Measurements from ENCODE around the gene PLS3.
"Not testable (repeated sequence)": the region's sequence is repeated elsewhere in the genome, so short reads cannot be mapped to it uniquely, and the experiment has no call there.

Gene PLS3

DNA sequence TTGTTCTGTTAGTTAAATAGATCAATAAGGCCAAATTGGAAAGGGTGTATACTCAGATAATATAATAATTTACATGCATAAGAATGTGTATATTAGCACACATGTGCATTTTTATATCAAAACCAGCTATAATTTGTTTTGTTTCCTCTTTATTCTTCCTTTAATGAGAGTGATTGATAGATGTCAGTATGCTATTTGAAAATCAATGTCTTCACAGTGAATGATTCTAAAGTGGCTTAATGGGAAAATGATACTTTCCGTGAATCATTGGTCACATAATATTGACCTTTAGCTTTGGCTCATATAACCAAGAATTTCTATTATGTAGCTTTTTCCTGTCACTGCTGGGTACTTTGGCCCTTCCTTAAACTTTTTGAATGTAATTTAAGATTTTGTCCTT is 48.6 kb downstream of the PLS3 start:
- no peak for DNase-seq (ENCODE audit: low spot score)

DNA sequence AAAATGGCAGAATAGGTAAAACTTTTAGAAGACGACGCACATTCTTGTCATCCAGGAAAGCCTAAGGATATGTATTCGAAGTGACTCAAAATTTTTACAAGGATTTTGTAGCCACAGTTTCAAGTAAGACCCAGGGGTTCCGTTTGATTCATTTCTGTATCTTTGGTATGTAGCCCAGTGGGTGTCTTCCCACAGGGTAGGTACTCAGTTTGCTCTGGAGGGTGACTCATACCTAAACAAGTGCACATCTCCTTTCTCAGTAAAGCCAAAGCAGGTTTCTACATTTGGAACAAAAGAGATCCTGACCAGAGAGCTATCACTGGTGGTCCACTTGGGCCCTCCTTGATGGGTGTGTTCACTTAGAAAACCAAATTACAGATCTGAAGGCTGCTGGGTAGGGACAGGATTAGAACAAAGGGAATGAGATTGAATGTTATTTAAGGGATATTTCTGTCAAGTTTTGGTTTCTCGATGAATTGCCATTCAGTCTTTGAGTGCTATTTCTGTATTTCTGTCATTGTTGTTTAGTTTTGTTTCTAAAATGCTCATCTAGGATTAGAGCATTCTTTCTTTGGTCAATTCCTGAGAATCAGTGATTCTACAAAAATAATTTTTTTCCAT is 56.1 kb downstream of the PLS3 start:
- DNase-seq (ENCODE audit: low spot score): peak; percentile 2

GRCh38 chrX:115622534-115622933 is 61.6 kb downstream of the PLS3 start:
- no peak for DNase-seq (ENCODE audit: low spot score)

DNA sequence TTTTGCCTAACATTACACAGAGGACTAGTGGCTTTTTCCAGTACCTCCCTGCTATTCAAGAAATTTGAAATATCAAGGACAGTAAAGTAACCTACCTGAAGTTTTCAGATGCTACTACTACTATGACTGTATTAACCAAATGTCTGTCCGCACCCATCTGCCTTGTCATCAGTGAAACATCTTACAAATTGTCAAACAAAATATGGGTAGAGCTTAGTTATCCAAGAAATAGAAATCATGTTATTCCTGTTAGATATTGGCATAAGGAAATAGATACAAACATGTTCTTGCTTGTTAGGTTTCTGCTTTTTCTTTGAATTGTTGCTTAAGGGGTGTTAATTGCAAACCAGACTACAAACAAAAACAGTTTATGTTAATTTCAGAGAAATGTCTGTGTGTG is 63.9 kb downstream of the PLS3 start:
- DNase-seq (ENCODE audit: low spot score): no peak

DNA sequence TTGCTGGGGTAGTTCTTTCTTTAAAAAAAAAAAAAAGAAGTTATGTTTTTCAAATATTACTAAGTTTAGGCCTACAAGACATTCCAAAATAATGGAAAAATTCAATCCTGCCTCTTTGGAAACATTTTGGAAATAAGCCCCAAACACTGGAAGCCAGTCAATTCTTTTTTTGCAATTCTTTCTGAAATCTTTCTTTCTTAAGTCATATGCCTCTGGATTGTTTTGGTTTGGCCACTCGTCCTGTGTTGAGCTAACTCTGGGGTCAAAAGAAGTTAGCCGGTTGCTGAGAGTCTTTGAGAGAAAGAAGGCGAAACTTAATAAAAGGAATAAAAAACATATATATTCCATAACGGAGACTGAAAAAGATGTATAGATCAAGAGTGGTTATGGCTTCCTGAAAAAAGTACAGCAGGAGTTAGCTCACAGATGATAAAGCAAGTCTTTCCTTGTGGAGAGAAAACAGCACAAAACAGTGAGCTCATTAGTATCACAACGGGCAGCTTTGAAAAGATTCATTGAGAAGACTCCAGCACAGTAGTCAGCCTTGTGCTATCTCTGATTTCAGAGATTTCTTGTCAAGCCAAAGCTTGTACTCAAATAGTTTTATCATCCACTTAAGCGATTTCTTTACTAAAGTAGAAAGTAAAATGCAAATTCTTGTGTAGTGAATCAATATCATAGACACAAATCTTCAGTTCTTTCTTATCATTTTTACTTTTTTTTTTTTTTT is 64.8 kb downstream of the PLS3 start:
- no peak for DNase-seq (ENCODE audit: low spot score)

- DNase-seq (ENCODE audit: low spot score): no peak
Observed at GRCh38 chrX:115630204-115630603, 69.2 kb downstream of the PLS3 start.

GRCh38 chrX:115632455-115632854 is 71.5 kb downstream of the PLS3 start:
- DNase-seq (ENCODE audit: low spot score): no peak

GRCh38 chrX:115633397-115633796 is 72.4 kb downstream of the PLS3 start:
- not testable (repeated sequence) for DNase-seq (ENCODE audit: low spot score)

- no peak for DNase-seq (ENCODE audit: low spot score)
Observed at GRCh38 chrX:115639334-115639880, 78.4 kb downstream of the PLS3 start.

GRCh38 chrX:115642311-115642710 is 81.3 kb downstream of the PLS3 start:
- DNase-seq (ENCODE audit: low spot score): no peak

- DNase-seq (ENCODE audit: low spot score): peak; percentile 12
Observed at GRCh38 chrX:115642895-115643530, 82.0 kb downstream of the PLS3 start.

DNA sequence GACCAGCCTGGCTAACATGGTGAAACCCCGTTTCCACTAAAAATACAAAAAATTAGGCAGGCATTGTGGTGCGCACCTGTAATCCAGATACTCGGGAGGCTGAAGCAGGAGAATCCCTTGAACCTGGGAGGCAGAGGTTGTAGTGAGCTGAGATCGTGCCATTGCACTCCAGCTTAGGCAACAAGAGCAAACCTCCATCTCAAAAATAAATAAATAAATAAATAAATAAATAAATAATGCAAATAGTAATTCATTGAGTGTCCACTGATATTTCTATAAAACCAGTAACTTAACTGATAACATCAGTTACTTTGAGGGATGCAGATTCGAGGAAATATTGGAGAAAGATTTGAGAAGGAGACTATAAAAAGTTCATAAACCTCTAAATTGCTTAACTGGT is 83.4 kb downstream of the PLS3 start:
- not testable (repeated sequence) for DNase-seq (ENCODE audit: low spot score)

GRCh38 chrX:115649461-115650063 is 88.6 kb downstream of the PLS3 start:
- no peak for DNase-seq (ENCODE audit: low spot score)

DNA sequence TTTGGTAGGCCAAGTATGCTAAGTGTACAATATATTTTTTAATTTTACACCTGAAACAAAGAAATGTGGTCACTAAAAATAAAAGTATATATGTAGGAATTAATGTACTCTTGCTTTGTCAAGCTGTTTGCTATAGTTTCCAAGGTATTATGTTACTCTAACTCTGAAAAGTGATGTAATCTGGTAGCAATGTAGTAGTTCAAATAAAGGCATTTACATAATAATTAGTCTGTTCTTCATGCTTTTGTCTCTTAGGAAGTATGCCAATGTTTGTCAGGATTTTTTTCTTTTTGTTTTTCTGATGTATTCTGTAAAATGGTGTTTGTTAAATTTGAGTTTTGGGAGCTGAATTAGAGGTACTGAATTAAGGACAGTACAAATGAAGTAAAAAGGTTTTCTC is 89.5 kb downstream of the PLS3 start:
- no peak for DNase-seq (ENCODE audit: low spot score)

DNA sequence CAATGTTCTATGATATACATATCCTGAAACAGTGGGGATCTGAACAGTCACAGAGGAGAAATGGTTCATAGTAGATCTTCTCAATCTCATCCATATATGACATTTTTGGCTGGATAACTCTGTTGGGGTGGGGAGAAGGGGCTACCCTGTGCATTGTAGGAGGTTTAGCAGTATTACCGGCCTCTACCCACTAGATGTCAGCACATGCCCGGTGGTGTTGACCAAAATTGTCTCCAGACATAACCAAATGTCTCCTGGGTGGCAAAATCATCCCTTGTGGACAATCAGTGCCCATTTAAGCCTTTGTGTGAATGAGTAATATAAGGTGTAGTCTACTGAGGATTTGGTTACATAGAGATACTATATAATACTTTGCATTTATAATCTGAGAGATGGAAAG is 89.9 kb downstream of the PLS3 start:
- peak; percentile 27 for DNase-seq (ENCODE audit: low spot score)

DNA sequence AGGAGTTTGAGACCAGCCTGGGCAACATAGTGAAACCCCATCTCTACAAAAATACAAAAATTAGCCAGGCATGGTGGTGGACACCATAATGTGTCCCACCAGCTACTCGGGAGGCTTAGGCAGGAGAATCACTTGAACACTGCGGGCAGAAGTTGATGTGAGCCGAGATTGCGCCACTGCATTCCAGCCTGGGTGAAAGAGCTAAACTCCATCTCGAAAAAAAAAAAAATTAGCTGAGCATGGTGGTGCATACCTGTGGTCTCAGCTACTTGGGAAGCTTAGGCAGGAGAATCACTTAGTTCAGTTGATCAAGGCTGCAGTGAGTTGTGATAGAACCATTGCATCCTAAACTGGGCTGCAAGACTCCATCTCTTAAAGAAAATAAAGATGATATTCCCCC is 91.2 kb downstream of the PLS3 start:
- DNase-seq (ENCODE audit: low spot score): no peak

DNA sequence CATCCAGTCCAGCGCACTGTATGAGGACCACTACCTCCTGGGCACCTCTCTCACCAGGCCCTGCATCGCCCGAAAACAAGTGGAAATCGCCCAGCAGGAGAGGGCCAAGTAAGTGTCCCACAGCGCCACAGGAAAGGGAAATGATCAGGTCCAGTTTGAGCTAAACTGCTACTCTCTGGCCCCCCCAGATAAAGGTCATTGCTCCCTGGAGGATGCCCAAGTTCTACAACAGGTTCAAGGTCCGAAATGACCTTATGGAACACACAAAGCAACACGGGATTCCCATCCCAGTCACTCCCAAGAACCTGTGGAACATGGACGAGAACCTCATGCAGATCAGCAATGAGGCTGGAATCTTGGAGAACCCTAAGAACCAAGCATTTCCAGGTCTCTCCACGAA is 104.1 kb downstream of the PLS3 start:
- DNase-seq (ENCODE audit: low spot score): no peak

DNA sequence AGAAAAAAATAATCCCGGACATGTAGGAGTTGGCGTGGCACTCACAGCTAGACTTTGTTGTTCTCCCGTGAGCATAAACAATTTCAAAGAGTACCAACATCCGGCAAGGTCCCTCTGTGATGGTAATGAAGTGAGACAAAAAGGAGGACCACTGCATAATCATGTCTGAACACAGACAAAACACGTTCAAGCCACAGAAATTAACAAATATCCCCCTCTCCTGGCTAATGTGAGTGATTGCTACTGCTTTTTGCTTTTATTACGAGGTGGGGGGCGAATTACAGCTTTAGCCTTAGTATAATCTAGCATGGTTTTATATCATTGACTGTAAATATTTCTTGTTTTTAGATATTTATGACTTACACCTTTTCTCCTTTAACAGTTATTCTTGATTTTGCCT is 118.5 kb downstream of the PLS3 start:
- peak; percentile 4 for DNase-seq (ENCODE audit: low spot score)

DNA sequence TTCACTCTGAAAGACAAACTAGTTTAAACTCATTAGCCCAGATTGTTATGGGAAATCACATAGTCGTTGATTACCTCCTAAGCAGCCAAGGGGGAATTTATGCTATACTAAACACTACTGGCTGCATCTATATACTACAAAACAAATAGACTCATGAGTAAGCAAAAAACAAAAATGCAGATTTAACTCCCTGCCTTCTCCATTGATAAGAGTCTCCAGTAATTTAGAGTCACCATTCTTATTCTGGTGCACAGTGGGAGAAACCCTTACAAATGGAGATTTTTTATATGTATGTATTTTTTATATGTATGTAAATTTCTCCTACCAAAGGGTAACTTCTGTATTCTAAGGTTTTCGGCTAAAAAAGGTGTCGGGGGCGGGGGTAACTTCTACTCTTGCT is 126.6 kb downstream of the PLS3 start:
- DNase-seq (ENCODE audit: low spot score): no peak

DNA sequence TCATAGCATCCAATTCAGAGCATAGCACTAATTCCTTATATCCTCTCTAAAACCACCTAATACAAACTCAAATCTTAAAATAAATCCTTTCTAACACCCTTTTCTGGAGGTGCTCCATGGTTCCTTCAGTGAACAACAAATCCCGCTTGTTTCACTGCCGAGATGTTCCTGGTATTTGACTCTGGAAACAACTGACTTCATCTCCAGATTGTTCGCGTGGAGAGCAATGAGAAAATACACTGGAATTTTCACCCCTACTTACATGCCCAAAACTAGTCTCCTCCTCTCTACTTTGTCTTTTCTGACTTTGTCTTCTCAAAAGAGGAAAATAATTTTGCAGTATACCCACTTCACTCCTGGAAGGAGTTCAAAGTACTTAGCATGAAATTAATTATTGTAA is 129.0 kb downstream of the PLS3 start:
- DNase-seq (ENCODE audit: low spot score): no peak

DNA sequence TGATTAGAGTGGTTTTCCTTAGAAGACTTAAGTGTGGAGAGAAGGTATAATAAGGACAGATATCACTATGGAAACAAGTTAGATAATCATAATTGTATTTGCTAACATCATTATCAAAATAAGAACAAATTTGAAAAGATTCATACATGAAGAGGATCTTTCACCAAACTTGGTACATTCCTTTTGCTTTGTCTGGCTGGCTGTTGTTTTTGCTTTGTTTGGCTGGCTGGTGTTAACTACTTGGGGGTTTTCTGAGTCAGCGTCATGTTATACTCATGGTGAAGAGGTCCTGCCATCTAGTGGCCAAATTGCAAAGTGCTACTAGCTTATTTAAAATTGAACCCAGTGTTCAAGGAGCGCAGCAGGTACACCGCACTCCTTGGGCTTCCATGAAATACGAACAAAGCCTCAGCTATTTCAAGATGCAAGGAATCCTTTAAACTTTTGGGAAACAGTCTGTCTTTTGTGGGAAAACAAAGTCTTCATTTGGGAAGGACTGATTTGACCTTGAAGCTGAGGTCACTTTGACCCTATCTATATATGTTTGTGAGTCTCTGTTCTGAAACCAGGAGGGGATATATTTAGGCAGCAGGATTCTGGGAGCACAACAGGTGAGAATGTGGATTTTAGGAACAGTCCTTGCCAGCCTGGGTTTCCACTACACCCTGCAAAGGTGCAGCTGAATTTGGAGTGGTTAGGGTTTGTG is 129.7 kb downstream of the PLS3 start:
- peak; percentile 36 for DNase-seq (ENCODE audit: low spot score)

DNA sequence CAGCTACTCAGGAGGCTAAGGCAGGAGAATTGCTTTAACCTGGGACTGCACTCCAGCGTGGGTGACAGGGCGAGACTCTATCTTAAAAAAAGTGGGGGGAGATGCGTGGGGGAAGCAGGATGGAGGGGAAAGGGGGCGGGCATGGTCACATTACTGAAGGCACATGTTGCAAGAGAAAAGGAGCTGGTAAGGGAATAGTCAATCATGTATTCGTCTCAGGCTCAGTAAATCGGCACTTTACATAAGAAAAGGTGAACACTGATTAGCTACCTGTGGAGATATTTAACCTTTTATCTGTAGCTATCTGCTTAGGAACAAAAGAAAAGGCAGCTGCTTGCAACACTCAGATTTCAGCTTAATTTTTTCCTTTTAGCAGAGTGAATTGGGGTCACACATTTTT is 132.5 kb downstream of the PLS3 start:
- no peak for DNase-seq (ENCODE audit: low spot score)

Measured in SW480 (cell line).